Measurements from ENCODE around the gene MGAT3.
A peak's percentile ranks its signal among the peaks of the same experiment; 100 is the strongest.

MGAT3 gene

DNA sequence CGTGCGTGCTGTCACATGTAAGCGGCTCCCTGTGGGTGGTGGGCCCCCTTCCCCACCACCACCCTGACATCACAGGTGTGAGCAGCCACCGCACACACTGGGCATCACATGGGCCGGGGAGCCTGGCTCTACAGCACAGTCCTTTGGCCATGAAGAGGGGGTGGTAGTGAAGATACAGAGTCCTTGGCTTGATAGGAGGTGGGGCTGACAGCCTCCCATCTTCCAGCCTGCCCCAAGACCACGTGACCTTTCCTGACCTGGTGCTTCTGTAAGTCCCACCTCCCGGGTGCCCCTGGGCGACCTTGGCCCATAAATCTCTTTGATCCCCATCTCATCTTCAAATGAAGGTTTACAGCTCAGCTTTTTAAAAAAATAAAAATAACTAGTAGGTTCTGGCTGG, 21.2 kb upstream of the MGAT3 start:
- Histone ChIP-seq H3K4me2 (ENCODE audit: low read depth, low read length, poor library complexity, severe bottlenecking) (no peak overlapping the region), H3K9ac (ENCODE audit: low read length) (no peak overlapping the region)
- TF ChIP-seq EZH2phosphoT487 (conservative IDR thresholded peaks at IDR 0.05; ENCODE audit: low read length): no peak

DNA sequence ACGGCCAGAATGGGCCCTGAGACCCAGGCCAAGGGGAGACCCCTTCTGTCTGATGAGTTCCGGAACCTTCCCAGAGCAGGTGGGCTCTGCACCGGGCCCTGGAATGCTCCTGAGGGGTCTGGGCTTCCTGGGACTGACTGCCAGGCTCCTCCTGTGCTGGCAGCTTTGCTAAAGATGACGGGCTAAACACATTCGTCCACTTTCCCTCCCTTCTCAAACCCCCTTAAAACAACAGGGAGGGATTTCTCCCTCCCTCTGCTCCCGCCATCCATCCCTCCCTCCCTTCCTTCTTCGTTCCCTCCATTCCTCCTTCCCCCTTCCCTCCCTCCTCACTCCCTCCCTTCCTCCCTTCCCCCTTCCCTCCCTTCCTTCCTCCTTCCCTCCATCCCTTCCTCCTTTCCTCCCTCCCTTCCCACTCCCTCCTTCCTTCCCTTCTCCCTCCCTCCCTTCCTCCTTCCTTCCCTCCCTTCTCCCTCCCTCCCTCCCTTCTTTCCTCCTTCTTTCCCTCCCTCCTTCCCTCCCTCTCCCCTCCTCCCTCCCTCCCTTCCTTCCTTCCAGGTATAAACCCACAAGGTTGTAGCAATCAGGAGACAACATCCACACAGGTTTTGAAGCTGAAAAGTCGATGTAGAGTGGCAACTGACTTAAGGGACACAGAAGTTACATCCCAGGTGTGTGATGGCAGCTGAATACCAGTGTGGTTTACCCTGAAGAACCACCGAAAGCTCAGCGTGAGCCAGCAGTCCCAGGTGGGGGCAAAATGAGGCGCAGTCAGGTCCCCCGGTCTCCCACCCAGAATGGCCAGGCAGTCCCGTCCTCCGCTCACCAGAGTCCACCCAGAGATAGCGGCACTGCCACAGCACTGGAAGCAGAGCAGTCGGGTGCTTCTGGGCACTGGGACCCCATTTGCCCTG, 18.8 kb upstream of the MGAT3 start:
- Histone ChIP-seq H3K79me2 (ENCODE audit: insufficient read depth, low read length) (no peaks in the 10 kb centered on the region), H3K36me3 (ENCODE audit: low read length) (no peaks in the 10 kb centered on the region), H3K9me2 (replicated peaks; ENCODE audit: insufficient read depth, low read length) (no peaks in the 10 kb centered on the region), H3F3A (ENCODE audit: insufficient read depth) (peaks cover 49% of the 10 kb centered on the region), H2AFZ (ENCODE audit: low read depth, low read length, severe bottlenecking) (no peak overlapping the region), H3K4me2 (ENCODE audit: low read depth, low read length, poor library complexity, severe bottlenecking) (peak overlapping the region; percentile 71), H3K27me3 (ENCODE audit: low read length) (no peaks in the 10 kb centered on the region), H3K27ac (ENCODE audit: low read depth, low read length) (peak overlapping the region; percentile 98), H3K9ac (ENCODE audit: low read length) (peak overlapping the region; percentile 71), H4K20me1 (ENCODE audit: low read depth, low read length) (no peaks in the 10 kb centered on the region), H3K4me3 (ENCODE audit: insufficient read depth, low read length, poor library complexity, severe bottlenecking) (peak overlapping the region; percentile 35), H3K9me3 (ENCODE audit: insufficient read depth, low read length) (no peaks in the 10 kb centered on the region)
- TF ChIP-seq, protein P1, sequence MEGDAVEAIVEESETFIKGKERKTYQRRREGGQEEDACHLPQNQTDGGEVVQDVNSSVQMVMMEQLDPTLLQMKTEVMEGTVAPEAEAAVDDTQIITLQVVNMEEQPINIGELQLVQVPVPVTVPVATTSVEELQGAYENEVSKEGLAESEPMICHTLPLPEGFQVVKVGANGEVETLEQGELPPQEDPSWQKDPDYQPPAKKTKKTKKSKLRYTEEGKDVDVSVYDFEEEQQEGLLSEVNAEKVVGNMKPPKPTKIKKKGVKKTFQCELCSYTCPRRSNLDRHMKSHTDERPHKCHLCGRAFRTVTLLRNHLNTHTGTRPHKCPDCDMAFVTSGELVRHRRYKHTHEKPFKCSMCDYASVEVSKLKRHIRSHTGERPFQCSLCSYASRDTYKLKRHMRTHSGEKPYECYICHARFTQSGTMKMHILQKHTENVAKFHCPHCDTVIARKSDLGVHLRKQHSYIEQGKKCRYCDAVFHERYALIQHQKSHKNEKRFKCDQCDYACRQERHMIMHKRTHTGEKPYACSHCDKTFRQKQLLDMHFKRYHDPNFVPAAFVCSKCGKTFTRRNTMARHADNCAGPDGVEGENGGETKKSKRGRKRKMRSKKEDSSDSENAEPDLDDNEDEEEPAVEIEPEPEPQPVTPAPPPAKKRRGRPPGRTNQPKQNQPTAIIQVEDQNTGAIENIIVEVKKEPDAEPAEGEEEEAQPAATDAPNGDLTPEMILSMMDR (IDR thresholded peaks at IDR 0.05; ENCODE audit: insufficient read depth, low read length, poor library complexity, severe bottlenecking): no peak
- TF ChIP-seq EZH2phosphoT487 (conservative IDR thresholded peaks at IDR 0.05; ENCODE audit: low read length): no peak

More for the DNA sequence above, 21.2 kb upstream of the MGAT3 start:
- H3K9me2 ChIP-seq (replicated peaks; ENCODE audit: insufficient read depth, low read length): no peaks in the 10 kb centered on the region
- no peak overlapping the region for H3K4me3 ChIP-seq (ENCODE audit: insufficient read depth, low read length, poor library complexity, severe bottlenecking)
- H2AFZ ChIP-seq (ENCODE audit: low read depth, low read length, severe bottlenecking): no peak overlapping the region
- H3K27ac ChIP-seq (ENCODE audit: low read depth, low read length): no peak overlapping the region
- H3K9me3 ChIP-seq (ENCODE audit: insufficient read depth, low read length): no peaks in the 10 kb centered on the region
- no peaks in the 10 kb centered on the region for H3K79me2 ChIP-seq (ENCODE audit: insufficient read depth, low read length)
- no peaks in the 10 kb centered on the region for H4K20me1 ChIP-seq (ENCODE audit: low read depth, low read length)
- no peaks in the 10 kb centered on the region for H3K27me3 ChIP-seq (ENCODE audit: low read length)
- H3F3A ChIP-seq (ENCODE audit: insufficient read depth): peaks cover 26% of the 10 kb centered on the region
- no peaks in the 10 kb centered on the region for H3K36me3 ChIP-seq (ENCODE audit: low read length)

DNA sequence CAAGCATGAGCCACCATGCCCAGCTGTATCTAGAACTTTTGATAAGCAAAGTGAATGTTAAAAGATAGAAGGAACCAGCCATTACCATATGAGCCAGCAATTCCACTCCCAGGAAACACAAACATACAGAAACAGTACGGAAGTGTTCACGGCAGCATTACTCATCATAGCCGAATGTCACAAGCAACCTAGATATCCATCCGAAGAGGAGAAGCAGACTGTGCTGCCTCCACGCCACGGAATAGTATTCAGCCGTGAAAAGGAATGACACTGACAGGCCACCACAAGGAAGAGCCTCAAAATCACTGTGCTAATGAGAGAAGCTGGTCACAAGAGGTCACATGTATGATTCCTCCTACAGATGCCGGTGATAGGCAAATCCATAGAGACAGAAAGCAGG, 17.6 kb upstream of the MGAT3 start:
- Histone ChIP-seq H3K27me3 (ENCODE audit: low read length) (no peaks in the 10 kb centered on the region), H3K4me3 (ENCODE audit: insufficient read depth, low read length, poor library complexity, severe bottlenecking) (no peak overlapping the region), H3K36me3 (ENCODE audit: low read length) (no peaks in the 10 kb centered on the region), H3K9me3 (ENCODE audit: insufficient read depth, low read length) (no peaks in the 10 kb centered on the region), H3K27ac (ENCODE audit: low read depth, low read length) (peak overlapping the region; percentile 98), H2AFZ (ENCODE audit: low read depth, low read length, severe bottlenecking) (no peak overlapping the region), H3K9me2 (replicated peaks; ENCODE audit: insufficient read depth, low read length) (no peaks in the 10 kb centered on the region), H3K9ac (ENCODE audit: low read length) (peak overlapping the region; percentile 71), H3F3A (ENCODE audit: insufficient read depth) (peaks cover 60% of the 10 kb centered on the region), H3K79me2 (ENCODE audit: insufficient read depth, low read length) (no peaks in the 10 kb centered on the region), H4K20me1 (ENCODE audit: low read depth, low read length) (no peaks in the 10 kb centered on the region), H3K4me2 (ENCODE audit: low read depth, low read length, poor library complexity, severe bottlenecking) (peak overlapping the region; percentile 71)
- no peak for TF ChIP-seq EZH2phosphoT487 (conservative IDR thresholded peaks at IDR 0.05; ENCODE audit: low read length)
- TF ChIP-seq, protein P1 (IDR thresholded peaks at IDR 0.05; ENCODE audit: insufficient read depth, low read length, poor library complexity, severe bottlenecking): no peak

DNA sequence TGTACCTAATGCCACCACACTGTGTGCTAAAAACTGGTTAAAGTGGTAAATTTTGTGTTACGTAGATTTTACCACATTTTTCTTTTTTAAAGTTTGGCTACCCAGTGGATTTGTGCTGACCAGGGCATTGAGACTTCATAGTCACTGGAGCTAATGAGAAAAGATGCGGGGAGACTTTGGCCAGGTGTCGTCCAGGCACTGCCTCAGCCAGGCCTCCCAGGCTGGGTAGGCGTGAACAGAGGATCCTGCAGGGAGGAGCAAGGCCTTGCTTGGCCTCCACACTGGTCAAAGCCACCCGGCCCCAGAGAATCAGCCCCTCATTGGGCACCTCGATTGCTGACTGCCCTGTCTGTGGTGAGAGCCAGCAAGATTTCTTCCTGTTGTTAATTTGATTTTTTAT, 13.4 kb upstream of the MGAT3 start:
- Histone ChIP-seq H3K9ac (ENCODE audit: low read length) (peak overlapping the region; percentile 72), H3K4me2 (ENCODE audit: low read depth, low read length, poor library complexity, severe bottlenecking) (peak overlapping the region; percentile 69)

More for the DNA sequence above, 13.4 kb upstream of the MGAT3 start:
- Histone ChIP-seq H3F3A (ENCODE audit: insufficient read depth) (peaks cover 91% of the 10 kb centered on the region), H3K4me3 (ENCODE audit: insufficient read depth, low read length, poor library complexity, severe bottlenecking) (no peak overlapping the region), H2AFZ (ENCODE audit: low read depth, low read length, severe bottlenecking) (no peak overlapping the region), H4K20me1 (ENCODE audit: low read depth, low read length) (no peaks in the 10 kb centered on the region), H3K36me3 (ENCODE audit: low read length) (no peaks in the 10 kb centered on the region), H3K9me3 (ENCODE audit: insufficient read depth, low read length) (no peaks in the 10 kb centered on the region), H3K79me2 (ENCODE audit: insufficient read depth, low read length) (peaks cover 10% of the 10 kb centered on the region), H3K9me2 (replicated peaks; ENCODE audit: insufficient read depth, low read length) (no peaks in the 10 kb centered on the region), H3K27ac (ENCODE audit: low read depth, low read length) (peak overlapping the region; percentile 98), H3K27me3 (ENCODE audit: low read length) (no peaks in the 10 kb centered on the region)
- no peak for TF ChIP-seq EZH2phosphoT487 (conservative IDR thresholded peaks at IDR 0.05; ENCODE audit: low read length)
- TF ChIP-seq, protein P1 (IDR thresholded peaks at IDR 0.05; ENCODE audit: insufficient read depth, low read length, poor library complexity, severe bottlenecking): no peak

All from SU-DHL-6 (cell line).